B cell (primary cell): ENCODE data around the gene CEP44. TPM values are rescaled to one million over a fixed set of nuclear protein-coding genes. Genes with fewer than 3 reads are reported as not detected.

Source experiments
- ATAC-seq: fragments of 200-7000 bp; cut with Tn5 transposase; one replicate; pipeline ENCODE4 v1.10.0; 2021; ENCODE audit warnings: low read depth, mild to moderate bottlenecking, moderate number of reproducible peaks, moderate library complexity
- CTCF ChIA-PET: fragments of 350-600 bp; sonication (Branson Sonifier 250); formaldehyde crosslinking; loops from one replicate; lab custom pipeline; 2021; ENCODE audit warnings: antibody characterized with exemption, inconsistent platforms; lab: Charles Lee
- POLR2A ChIA-PET: fragments of 350-600 bp; sonication (Branson Sonifier 250); formaldehyde crosslinking; loops from one replicate; lab custom pipeline; 2021; ENCODE audit warnings: antibody characterized with exemption; lab: Charles Lee
- DNase-seq: peaks from one replicate; pipeline ENCODE4 v3.0.0; 2013
- H2AFZ ChIP-seq: 2 replicates; pipeline ENCODE4 v1.6.1; 2012; ENCODE audit warnings: mild to moderate bottlenecking, low read depth, low read length; ENCODE audit not compliant: insufficient read depth, poor library complexity, severe bottlenecking
- H3K27ac ChIP-seq, 2 donors: 1 replicate in 1 of 2; 2 replicates in 1 of 2; pipeline ENCODE4 v1.5.1; 2012 to 2013; ENCODE audit warnings: low read length in 2 of 2, mild to moderate bottlenecking in 2 of 2, moderate library complexity in 1 of 2
- H3K27me3 ChIP-seq, 4 experiments: fragments of 200-600 bp in 1 of 4; sonication (generic) in 1 of 4; replicated peaks in 1 of 4; 1 replicate in 2 of 4; 2 replicates in 2 of 4; pipeline versions ENCODE4 v1.6.1 to v1.7.0; 2013 to 2016; ENCODE audit warnings: low read length in 3 of 4, mild to moderate bottlenecking in 2 of 4, mixed read lengths in 1 of 4, moderate library complexity in 1 of 4; ENCODE audit not compliant: insufficient read depth in 4 of 4, control insufficient read depth in 3 of 4; ENCODE audit errors: control extremely low read depth in 1 of 4
- H3K36me3 ChIP-seq, 2 experiments: replicated peaks in 1 of 2; 1 replicate in 1 of 2; 2 replicates in 1 of 2; pipeline versions ENCODE4 v1.6.1 to v1.7.1; 2013; ENCODE audit warnings: low read length in 1 of 2; ENCODE audit not compliant: insufficient read depth in 2 of 2, control insufficient read depth in 1 of 2; ENCODE audit errors: control extremely low read depth in 1 of 2, extremely low read depth in 1 of 2
- H3K4me1 ChIP-seq, 2 donors: fragments of 200-600 bp in 1 of 2; sonication (generic) in 1 of 2; 1 replicate in 1 of 2; 2 replicates in 1 of 2; pipeline versions ENCODE4 v1.5.1 to v1.6.1; 2013 to 2017; ENCODE audit warnings: low read length in 2 of 2; ENCODE audit not compliant: control insufficient read depth in 2 of 2, insufficient read depth in 2 of 2
- H3K4me2 ChIP-seq: replicated peaks from 2 replicates; pipeline ENCODE3; 2012; ENCODE audit warnings: mild to moderate bottlenecking, low read depth, low read length; ENCODE audit not compliant: poor library complexity, severe bottlenecking
- H3K4me3 ChIP-seq, 5 experiments: fragments of 200-600 bp in 1 of 5; sonication (generic) in 1 of 5; 1 replicate in 3 of 5; 2 replicates in 2 of 5; pipeline versions ENCODE4 v1.5.1 to v1.7.0; 2011 to 2016; ENCODE audit warnings: low read length in 4 of 5, mild to moderate bottlenecking in 4 of 5, low read depth in 2 of 5, control low read depth in 1 of 5, moderate library complexity in 1 of 5; ENCODE audit not compliant: insufficient read depth in 1 of 5; ENCODE audit errors: control extremely low read depth in 1 of 5, extremely low read depth in 1 of 5
- H3K79me2 ChIP-seq: fragments of 200-600 bp; sonication (generic); one replicate; pipeline ENCODE4 v1.6.0; 2016; ENCODE audit warnings: low read length; ENCODE audit not compliant: control insufficient read depth, insufficient read depth
- H3K9ac ChIP-seq: fragments of 200-600 bp; sonication (generic); 2 replicates; pipeline ENCODE4 v1.6.1; 2017; ENCODE audit warnings: mild to moderate bottlenecking, low read length, moderate library complexity
- H3K9me3 ChIP-seq, 3 donors: one replicate each; pipeline versions ENCODE4 v1.6.1 to v1.7.1; 2013; ENCODE audit warnings: low read length in 2 of 3; ENCODE audit not compliant: control insufficient read depth in 2 of 3, insufficient read depth in 1 of 3; ENCODE audit errors: control extremely low read depth in 1 of 3
- H4K20me1 ChIP-seq: 2 replicates; pipeline ENCODE4 v1.6.0; 2012; ENCODE audit warnings: mild to moderate bottlenecking, low read length; ENCODE audit not compliant: insufficient read depth, control insufficient read depth, poor library complexity, severe bottlenecking
- H3K27ac Mint-ChIP-seq: one replicate; pipeline ENCODE4 v1.8.0; 2021; ENCODE audit warnings: mixed read lengths
- H3K27me3 Mint-ChIP-seq: one replicate; pipeline ENCODE4 v1.8.0; 2021; ENCODE audit warnings: mixed read lengths
- H3K4me1 Mint-ChIP-seq: one replicate; pipeline ENCODE4 v1.8.0; 2021; ENCODE audit warnings: mixed read lengths
- H3K4me3 Mint-ChIP-seq: one replicate; pipeline ENCODE4 v1.8.0; 2021; ENCODE audit warnings: mixed read lengths
- H3K9me3 Mint-ChIP-seq: one replicate; pipeline ENCODE4 v1.8.0; 2022; ENCODE audit warnings: mixed read lengths; ENCODE audit not compliant: insufficient read depth
- EZH2 ChIP-seq: IDR thresholded peaks from 2 replicates; pipeline ENCODE4 v1.6.1; 2012; ENCODE audit warnings: borderline replicate concordance, low read depth, mild to moderate bottlenecking, moderate library complexity, low read length; ENCODE audit not compliant: insufficient read depth, poor library complexity, severe bottlenecking
- WGBS: methylation state at CpG from one replicate; pipeline ENCODE4 v1.1.5; 2013; ENCODE audit warnings: missing lambda C conversion rate; ENCODE audit not compliant: insufficient coverage; 5-methylcytosine and 5-hydroxymethylcytosine counted together
- intact Hi-C: fragments of 100-400 bp; cut with micrococcal nuclease; formaldehyde crosslinking; loops from one replicate; pipeline ENCODE4 v1.10.0; 2022
- polyA plus RNA-seq: library from polyadenylated mRNA; depleted of rRNA; stranded (reverse); fragments of >200 nt; gene quantifications from 2 replicates; pipeline ENCODE4 v1.2.3, GENCODE V29; 2012
- total RNA-seq, 2 donors: library from RNA; stranded (reverse); fragments of 120-200 nt in 1 of 2; gene quantifications; 1 replicate in 1 of 2; 2 replicates in 1 of 2; pipeline versions ENCODE4 v1.2.3 to v1.2.4, GENCODE V29; 2013 to 2022
- TF ChIP-seq, protein P1 (sequence below): fragments of 200-600 bp; IDR thresholded peaks from one replicate; pipeline ENCODE4 v1.8.0; 2022; ENCODE audit warnings: antibody characterized with exemption, mild to moderate bottlenecking

CEP44 gene
- total and polyA plus RNA-seq, 2 donors (not counting 1 experiment from before 2014, with no cell fraction given), result 3.5 to 25.2 TPM

DNA sequence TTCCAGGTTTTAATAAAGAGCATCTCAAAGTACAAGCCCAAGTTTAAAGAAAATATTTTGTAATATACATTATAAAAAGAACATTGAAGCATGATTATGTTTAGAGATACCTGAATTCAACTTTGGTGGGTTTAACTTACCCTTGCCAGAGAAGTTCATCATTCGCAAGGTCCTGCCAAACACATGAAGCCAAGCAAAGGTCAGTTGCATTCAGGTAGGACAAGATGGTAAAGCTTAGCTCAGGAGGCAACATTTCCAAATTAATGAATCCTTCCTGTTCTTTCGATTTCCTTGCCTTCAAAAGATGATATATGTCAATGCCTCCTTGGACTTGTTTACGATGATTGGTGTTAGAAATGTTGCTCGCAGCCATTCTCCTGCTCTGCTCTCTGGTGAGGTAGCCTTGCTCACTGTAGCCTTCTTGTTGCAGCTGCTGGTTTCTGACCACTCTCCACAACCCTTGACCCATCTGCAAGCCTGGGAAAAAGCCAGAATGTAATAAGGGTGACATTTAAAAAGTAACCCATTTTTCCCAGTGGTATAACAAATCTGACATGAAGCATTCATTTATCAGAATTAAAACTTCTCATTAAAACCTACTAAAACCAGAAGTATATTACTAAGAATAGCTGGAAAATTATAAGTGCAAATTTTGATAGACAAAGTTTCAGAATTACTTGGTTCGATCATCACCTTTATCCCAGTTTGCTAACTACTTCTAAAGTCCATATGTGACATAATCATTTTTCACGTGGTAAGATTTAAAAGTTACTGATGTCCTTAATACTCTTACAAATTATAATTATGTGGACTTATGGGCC lies 20.9 kb upstream of the CEP44 start:
- Mint-ChIP-seq H3K4me3 (no peak overlapping the region), H3K27me3 (no peaks in the 10 kb centered on the region), H3K4me1 (peaks cover 7% of the 10 kb centered on the region), H3K9me3 (no peaks in the 10 kb centered on the region), H3K27ac (no peak overlapping the region)
- 100% methylated on average over 1 of the region's 6 CpGs for WGBS
- Histone ChIP-seq H3K27me3 (no peaks in the 10 kb centered on the region), H3K9ac (no peak overlapping the region), H3K4me3 (no peak overlapping the region), H2AFZ (no peak overlapping the region), H3K4me2 (no peak overlapping the region), H3K27ac (no peak overlapping the region), H4K20me1 (peaks cover 14% of the 10 kb centered on the region), H3K79me2 (peaks cover 21% of the 10 kb centered on the region), H3K4me1 (no peaks in the 10 kb centered on the region), H3K9me3 (no peaks in the 10 kb centered on the region), H3K36me3 (peaks cover 3 to 5% of the 10 kb centered on the region in 2 experiments)
- ATAC-seq (no peak), DNase-seq (no peak)
- intact Hi-C loops, result no loop called here
- TF ChIP-seq, protein P1, sequence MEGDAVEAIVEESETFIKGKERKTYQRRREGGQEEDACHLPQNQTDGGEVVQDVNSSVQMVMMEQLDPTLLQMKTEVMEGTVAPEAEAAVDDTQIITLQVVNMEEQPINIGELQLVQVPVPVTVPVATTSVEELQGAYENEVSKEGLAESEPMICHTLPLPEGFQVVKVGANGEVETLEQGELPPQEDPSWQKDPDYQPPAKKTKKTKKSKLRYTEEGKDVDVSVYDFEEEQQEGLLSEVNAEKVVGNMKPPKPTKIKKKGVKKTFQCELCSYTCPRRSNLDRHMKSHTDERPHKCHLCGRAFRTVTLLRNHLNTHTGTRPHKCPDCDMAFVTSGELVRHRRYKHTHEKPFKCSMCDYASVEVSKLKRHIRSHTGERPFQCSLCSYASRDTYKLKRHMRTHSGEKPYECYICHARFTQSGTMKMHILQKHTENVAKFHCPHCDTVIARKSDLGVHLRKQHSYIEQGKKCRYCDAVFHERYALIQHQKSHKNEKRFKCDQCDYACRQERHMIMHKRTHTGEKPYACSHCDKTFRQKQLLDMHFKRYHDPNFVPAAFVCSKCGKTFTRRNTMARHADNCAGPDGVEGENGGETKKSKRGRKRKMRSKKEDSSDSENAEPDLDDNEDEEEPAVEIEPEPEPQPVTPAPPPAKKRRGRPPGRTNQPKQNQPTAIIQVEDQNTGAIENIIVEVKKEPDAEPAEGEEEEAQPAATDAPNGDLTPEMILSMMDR, result no peak
- no peak for TF ChIP-seq EZH2
- ChIA-PET CTCF (no interaction called here), POLR2A (no interaction called here)

DNA sequence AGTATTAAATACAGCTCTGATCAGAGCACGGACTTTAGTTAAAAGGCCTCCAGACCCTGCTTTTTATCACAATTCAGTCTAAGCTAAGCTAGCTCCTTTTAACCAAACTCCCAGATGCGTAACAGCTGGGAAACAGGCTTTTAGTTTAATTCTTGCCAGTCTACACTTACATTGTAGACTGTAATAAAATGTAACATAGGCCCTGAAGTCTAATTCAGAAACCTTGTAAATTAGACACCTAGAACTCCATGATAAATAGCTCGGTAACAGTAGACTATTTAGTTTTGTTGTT lies 20.3 kb upstream of the CEP44 start:
- ChIA-PET POLR2A (no interaction called here), CTCF (no interaction called here)
- H3K9me3 Mint-ChIP-seq, result no peaks in the 10 kb centered on the region
- Histone ChIP-seq H3K27ac (no peak overlapping the region), H3K9me3 (no peaks in the 10 kb centered on the region), H3K4me2 (no peak overlapping the region), H3K36me3 (peaks cover 0 to 5% of the 10 kb centered on the region in 2 experiments), H4K20me1 (peaks cover 20% of the 10 kb centered on the region), H3K4me3 (no peak overlapping the region), H2AFZ (no peak overlapping the region), H3K4me1 (no peaks in the 10 kb centered on the region), H3K27me3 (no peaks in the 10 kb centered on the region), H3K9ac (no peak overlapping the region), H3K79me2 (peaks cover 27% of the 10 kb centered on the region)
- no peaks in the 10 kb centered on the region for H3K27me3 Mint-ChIP-seq
- H3K4me1 Mint-ChIP-seq, result peaks cover 7% of the 10 kb centered on the region
- TF ChIP-seq, protein P1, result no peak
- TF ChIP-seq EZH2, result no peak
- intact Hi-C loops, result no loop called here
- no CpG with 5 or more reads among the region's 3 CpGs for WGBS
- no peak overlapping the region for H3K4me3 Mint-ChIP-seq
- H3K27ac Mint-ChIP-seq, result no peak overlapping the region
- DNase-seq (no peak), ATAC-seq (no peak)
